ENCODE data around the gene IDUA. TPM values are rescaled to one million over a fixed set of nuclear protein-coding genes. Genes with fewer than 3 reads are reported as not detected.
A peak's percentile ranks its signal among the peaks of the same experiment; 100 is the strongest.

Gene IDUA
- total and polyA plus RNA-seq, 2 experiments from 2014 or later = 26.4 to 30.7 TPM

DNA sequence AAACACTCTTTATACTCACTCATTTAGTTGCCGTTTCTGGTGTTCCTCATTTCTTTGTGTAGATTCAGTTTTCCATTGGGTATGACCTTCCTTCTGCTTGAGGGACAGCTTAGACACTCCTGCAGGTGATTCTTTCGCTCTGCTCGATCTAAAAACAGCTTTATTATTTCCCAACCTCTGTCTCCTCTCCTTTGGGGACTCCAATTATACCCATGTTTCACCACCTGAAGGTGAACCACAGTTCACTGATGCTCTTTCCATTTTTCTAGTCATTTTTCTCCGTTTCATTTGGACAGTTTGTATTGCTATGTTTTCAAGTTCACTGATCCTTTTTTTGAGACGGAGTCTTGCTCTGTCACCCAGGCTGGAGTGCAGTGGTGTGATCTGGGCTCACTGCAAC, 20.0 kb downstream of the IDUA start:
- no peaks in the 10 kb centered on the region for H3K9me3 ChIP-seq (ENCODE audit: low read depth)
- DNase-seq = no peak
- no peaks in the 10 kb centered on the region for H3K79me2 ChIP-seq (ENCODE audit: insufficient read depth)
- H3K9ac ChIP-seq = no peak overlapping the region
- no peak overlapping the region for H2AFZ ChIP-seq
- no peak overlapping the region for H3K4me2 ChIP-seq (ENCODE audit: unreplicated experiment)
- no peaks in the 10 kb centered on the region for H4K20me1 ChIP-seq (ENCODE audit: insufficient read depth)
- 0 out of 2 replicates have a peak, but pooled peaks cover 3% of the 10 kb centered on the region for H3K4me1 ChIP-seq (ENCODE audit: insufficient read depth)
- no peak overlapping the region for H3K4me3 ChIP-seq
- in situ Hi-C loops (cut with MboI) = no loop called here
- H3K27ac ChIP-seq = no peak overlapping the region
- H3F3A ChIP-seq (ENCODE audit: insufficient read depth) = no peaks in the 10 kb centered on the region
- 75 to 79% methylated on average over 5 of the region's 5 CpGs for WGBS, 2 experiments (ENCODE audit: low coverage in 1 of 2, low lambda C conversion rate in 2 of 2, missing lambda C conversion rate in 2 of 2)
- H3K27me3 ChIP-seq (replicated peaks; ENCODE audit: insufficient read depth) = peaks cover 21% of the 10 kb centered on the region
- H3K9me2 ChIP-seq (ENCODE audit: insufficient read depth) = no peaks in the 10 kb centered on the region
- H3K36me3 ChIP-seq (ENCODE audit: low read depth) = no peaks in the 10 kb centered on the region
- TF ChIP-seq EZH2 (IDR thresholded peaks at IDR 0.05; ENCODE audit: insufficient read depth, poor library complexity, severe bottlenecking) (no peak), EZH2phosphoT487 (IDR thresholded peaks at IDR 0.05; ENCODE audit: insufficient read depth, low read depth) (no peak)

DNA sequence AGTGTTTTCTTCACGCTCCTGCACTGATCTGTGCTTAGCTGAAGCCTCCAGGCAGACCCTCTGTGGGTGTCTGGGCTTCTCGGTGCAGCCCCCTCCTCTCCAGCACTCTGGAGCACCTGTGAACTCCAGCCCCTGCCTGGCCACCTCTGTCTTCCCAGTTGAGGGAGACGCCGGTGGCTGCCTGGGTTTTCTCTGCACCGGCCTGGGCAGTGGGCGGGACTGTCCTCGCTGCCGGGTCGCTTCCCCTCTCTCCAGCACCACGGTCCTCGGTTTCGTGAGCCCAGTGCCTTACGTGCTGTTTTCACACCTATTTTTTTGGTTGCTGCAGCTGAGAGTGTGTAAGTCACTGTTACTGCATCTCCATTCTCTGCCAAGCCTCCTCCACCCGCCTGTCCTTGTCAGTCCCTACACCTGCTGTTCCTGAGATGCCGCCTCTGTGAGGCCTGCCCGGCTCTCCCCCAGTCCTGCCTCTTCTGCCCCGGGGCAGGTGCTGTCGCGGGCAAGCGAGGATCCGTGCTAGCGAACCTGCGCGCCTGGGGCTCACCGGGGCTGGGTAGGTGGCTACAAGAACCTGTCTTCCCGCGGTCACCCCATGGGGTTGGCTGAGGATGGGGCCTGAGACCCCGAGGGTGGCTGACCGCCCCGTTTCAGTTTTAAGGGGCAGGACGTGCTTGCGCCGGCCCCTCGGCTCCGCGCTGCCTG, 22.1 kb downstream of the IDUA start:
- 0 out of 2 replicates have a peak, but pooled peaks cover 3% of the 10 kb centered on the region for H3K4me1 ChIP-seq (ENCODE audit: insufficient read depth)
- H3K79me2 ChIP-seq (ENCODE audit: insufficient read depth) = no peaks in the 10 kb centered on the region
- in situ Hi-C loops (cut with MboI) = no loop called here
- TF ChIP-seq EZH2phosphoT487 (IDR thresholded peaks at IDR 0.05; ENCODE audit: insufficient read depth, low read depth) = no peak
- TF ChIP-seq EZH2 (IDR thresholded peaks at IDR 0.05; ENCODE audit: insufficient read depth, poor library complexity, severe bottlenecking) = no peak
- H4K20me1 ChIP-seq (ENCODE audit: insufficient read depth) = no peaks in the 10 kb centered on the region
- peak overlapping the region; percentile 91 for H3K4me2 ChIP-seq (ENCODE audit: unreplicated experiment)
- no peaks in the 10 kb centered on the region for H3K9me2 ChIP-seq (ENCODE audit: insufficient read depth)
- H2AFZ ChIP-seq = peak overlapping the region; percentile 98
- H3K4me3 ChIP-seq = peak overlapping the region; percentile 82
- peak overlapping the region; percentile 88 for H3K9ac ChIP-seq
- no peak overlapping the region for H3K27ac ChIP-seq
- peak; percentile 39 for DNase-seq
- no peaks in the 10 kb centered on the region for H3K9me3 ChIP-seq (ENCODE audit: low read depth)
- peaks cover 5% of the 10 kb centered on the region for H3K27me3 ChIP-seq (replicated peaks; ENCODE audit: insufficient read depth)
- no peaks in the 10 kb centered on the region for H3K36me3 ChIP-seq (ENCODE audit: low read depth)
- 2 to 4% methylated on average over 30 to 36 of the region's 36 CpGs for WGBS, 2 experiments (ENCODE audit: low coverage in 1 of 2, low lambda C conversion rate in 2 of 2, missing lambda C conversion rate in 2 of 2)
- no peaks in the 10 kb centered on the region for H3F3A ChIP-seq (ENCODE audit: insufficient read depth)

DNA sequence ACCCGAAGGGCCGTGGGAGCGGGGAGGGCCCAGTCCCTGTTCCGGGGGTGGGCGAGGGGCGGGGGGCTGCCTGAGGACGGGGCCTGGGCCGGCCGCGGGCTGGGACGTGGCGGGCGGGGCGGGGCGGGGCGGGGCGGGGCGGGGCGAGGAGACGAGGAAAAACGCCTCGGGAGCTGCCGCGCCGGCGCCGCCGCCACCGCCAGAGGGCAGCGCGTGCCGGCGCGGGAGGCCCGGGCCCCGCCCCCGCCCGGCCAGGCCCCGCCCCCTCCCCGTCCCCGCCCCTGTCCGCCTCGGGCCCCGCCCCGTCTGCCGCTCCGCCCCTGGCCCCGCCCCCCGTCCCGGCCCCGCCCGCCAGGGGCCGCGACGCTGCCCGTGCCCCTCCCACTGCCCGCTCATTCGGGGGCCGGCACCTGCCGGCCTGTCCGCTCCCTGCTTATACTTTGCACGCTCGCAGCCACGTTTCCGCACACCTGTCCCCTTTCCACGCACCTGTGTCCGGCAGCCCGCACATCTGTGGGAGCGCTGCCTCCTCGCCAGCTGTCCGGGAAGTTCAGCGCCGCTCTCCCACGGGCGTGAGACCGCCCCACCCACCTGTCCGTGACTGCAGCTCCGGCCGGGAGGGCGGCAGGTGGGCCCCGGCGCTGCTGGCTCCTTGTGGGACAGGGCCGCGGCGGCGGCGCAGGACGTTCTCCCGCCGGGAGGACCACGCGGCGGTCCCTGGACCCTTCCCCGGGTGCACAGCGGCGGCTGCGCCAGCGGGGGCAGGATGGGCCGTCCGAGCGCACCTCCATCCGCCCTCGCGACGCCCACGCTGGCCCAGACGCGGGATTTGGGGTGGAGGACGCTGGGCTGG, 22.9 kb downstream of the IDUA start:
- H2AFZ ChIP-seq = peak overlapping the region; percentile 98
- DNase-seq = peak; percentile 84
- no peaks in the 10 kb centered on the region for H3K9me3 ChIP-seq (ENCODE audit: low read depth)
- TF ChIP-seq EZH2phosphoT487 (IDR thresholded peaks at IDR 0.05; ENCODE audit: insufficient read depth, low read depth) (no peak), EZH2 (IDR thresholded peaks at IDR 0.05; ENCODE audit: insufficient read depth, poor library complexity, severe bottlenecking) (no peak)
- peaks cover 5% of the 10 kb centered on the region for H3K27me3 ChIP-seq (replicated peaks; ENCODE audit: insufficient read depth)
- peak overlapping the region; percentile 82 for H3K4me3 ChIP-seq
- peak overlapping the region; percentile 63 for H3K27ac ChIP-seq
- in situ Hi-C loops (cut with MboI) = no loop called here
- H3K79me2 ChIP-seq (ENCODE audit: insufficient read depth) = no peaks in the 10 kb centered on the region
- H3K9me2 ChIP-seq (ENCODE audit: insufficient read depth) = no peaks in the 10 kb centered on the region
- 2 to 3% methylated on average over 34 to 44 of the region's 109 CpGs for WGBS, 2 experiments (ENCODE audit: low coverage in 1 of 2, low lambda C conversion rate in 2 of 2, missing lambda C conversion rate in 2 of 2)
- peak overlapping the region; percentile 88 for H3K9ac ChIP-seq
- H3F3A ChIP-seq (ENCODE audit: insufficient read depth) = no peaks in the 10 kb centered on the region
- peak overlapping the region; percentile 91 for H3K4me2 ChIP-seq (ENCODE audit: unreplicated experiment)
- 0 out of 2 replicates have a peak, but pooled peaks cover 3% of the 10 kb centered on the region for H3K4me1 ChIP-seq (ENCODE audit: insufficient read depth)
- H3K36me3 ChIP-seq (ENCODE audit: low read depth) = no peaks in the 10 kb centered on the region
- no peaks in the 10 kb centered on the region for H4K20me1 ChIP-seq (ENCODE audit: insufficient read depth)

DNA sequence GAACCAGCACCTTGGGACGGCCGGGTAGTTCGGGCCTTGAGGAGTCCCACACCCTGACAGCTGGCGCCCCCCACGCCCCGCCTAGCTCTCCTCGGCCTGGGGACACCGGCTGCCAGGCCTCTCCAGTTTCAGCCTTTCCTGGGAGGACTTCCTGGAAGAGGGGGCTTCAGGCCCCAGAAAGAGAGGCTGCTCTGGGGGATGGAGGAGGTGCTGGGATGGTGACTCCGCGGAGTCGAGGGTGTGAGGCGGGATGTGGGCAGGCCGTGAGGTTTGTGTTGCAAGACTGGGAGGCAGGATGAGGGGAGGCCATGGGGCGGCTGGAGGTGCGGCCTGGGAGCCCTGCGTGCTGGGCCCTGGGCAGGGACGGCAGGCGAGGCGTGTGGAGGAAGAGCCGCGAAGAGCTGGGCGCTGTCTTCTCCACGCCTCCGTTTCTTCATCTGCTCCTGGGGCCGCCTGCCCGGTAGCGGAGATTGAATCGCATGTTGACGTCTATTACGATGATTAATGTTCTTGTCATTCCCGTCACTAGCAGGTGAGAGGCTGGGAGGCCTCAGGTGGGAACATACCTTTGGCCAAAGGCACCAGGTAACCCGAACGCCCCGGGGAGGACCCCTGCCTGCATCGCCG, 23.7 kb downstream of the IDUA start:
- H3K9ac ChIP-seq = peak overlapping the region; percentile 68
- no peaks in the 10 kb centered on the region for H3K36me3 ChIP-seq (ENCODE audit: low read depth)
- in situ Hi-C loops (cut with MboI) = no loop called here
- TF ChIP-seq EZH2 (IDR thresholded peaks at IDR 0.05; ENCODE audit: insufficient read depth, poor library complexity, severe bottlenecking) (no peak), EZH2phosphoT487 (IDR thresholded peaks at IDR 0.05; ENCODE audit: insufficient read depth, low read depth) (no peak)
- no peaks in the 10 kb centered on the region for H3F3A ChIP-seq (ENCODE audit: insufficient read depth)
- H3K79me2 ChIP-seq (ENCODE audit: insufficient read depth) = no peaks in the 10 kb centered on the region
- H3K27ac ChIP-seq = peak overlapping the region; percentile 63
- no peaks in the 10 kb centered on the region for H3K9me2 ChIP-seq (ENCODE audit: insufficient read depth)
- no peaks in the 10 kb centered on the region for H3K9me3 ChIP-seq (ENCODE audit: low read depth)
- peak; percentile 97 for DNase-seq
- H3K4me3 ChIP-seq = peak overlapping the region; percentile 72
- H4K20me1 ChIP-seq (ENCODE audit: insufficient read depth) = no peaks in the 10 kb centered on the region
- H3K4me2 ChIP-seq (ENCODE audit: unreplicated experiment) = peak overlapping the region; percentile 76
- WGBS, 2 experiments (ENCODE audit: low coverage in 1 of 2, low lambda C conversion rate in 2 of 2, missing lambda C conversion rate in 2 of 2) = 1 to 2% methylated on average over 31 to 33 of the region's 36 CpGs
- H2AFZ ChIP-seq = peak overlapping the region; percentile 72
- peaks cover 5% of the 10 kb centered on the region for H3K27me3 ChIP-seq (replicated peaks; ENCODE audit: insufficient read depth)
- H3K4me1 ChIP-seq (ENCODE audit: insufficient read depth) = 0 out of 2 replicates have a peak, but pooled peaks cover 3% of the 10 kb centered on the region
